Right lobe of liver (tissue), 6 donors: ENCODE results near the gene ZBTB21. TPM values are rescaled to one million over a fixed set of nuclear protein-coding genes. Genes with fewer than 3 reads are reported as not detected.
A peak's percentile ranks its signal among the peaks of the same experiment; 100 is the strongest.

ENCODE experiments used
- ATAC-seq, 4 donors: fragments of 200-7000 bp; cut with Tn5 transposase; one replicate each; pipeline ENCODE4 v1.9.1; 2020; ENCODE audit warnings: mild to moderate bottlenecking in 4 of 4, moderate library complexity in 4 of 4
- DNase-seq, 3 donors: peaks; one replicate each; pipeline ENCODE4 v3.0.0-alpha.2; 2020
- H3K27ac ChIP-seq, 3 donors: fragments of 200-600 bp; one replicate each; pipeline ENCODE4 v1.8.0; 2022
- H3K27me3 ChIP-seq, 2 donors: fragments of 200-600 bp; one replicate each; pipeline ENCODE4 v1.8.0; 2022
- H3K36me3 ChIP-seq, 4 donors: fragments of 200-600 bp; sonication (generic) in 1 of 4; one replicate each; pipeline versions ENCODE4 v1.5.1 to v1.8.0; 2017 to 2022; ENCODE audit warnings: control low read depth in 1 of 4
- H3K4me1 ChIP-seq, 4 donors: fragments of 200-600 bp; sonication (generic) in 1 of 4; one replicate each; pipeline versions ENCODE4 v1.5.1 to v1.8.0; 2017 to 2022; ENCODE audit warnings: control low read depth in 1 of 4
- H3K4me3 ChIP-seq, 3 donors: fragments of 200-600 bp; one replicate each; pipeline ENCODE4 v1.8.0; 2022
- H3K9me3 ChIP-seq, 4 donors: fragments of 200-600 bp; sonication (generic) in 1 of 4; one replicate each; pipeline versions ENCODE4 v1.5.1 to v1.8.0; 2017 to 2022; ENCODE audit warnings: control low read depth in 1 of 4
- CTCF ChIP-seq, 4 donors: fragments of 200-600 bp in 3 of 4; fragments of 450-650 bp in 1 of 4; IDR thresholded peaks; one replicate each; pipeline versions ENCODE4 v1.5.1 to v1.8.0; 2016 to 2022; ENCODE audit warnings: antibody characterized with exemption in 4 of 4, mild to moderate bottlenecking in 2 of 4
- POLR2A ChIP-seq: fragments of 450-650 bp; IDR thresholded peaks from one replicate; pipeline ENCODE4 v1.6.1; 2017; ENCODE audit warnings: antibody characterized with exemption, mild to moderate bottlenecking
- WGBS: methylation state at CpG from one replicate; pipeline ENCODE4 v1.1.6; 2018; ENCODE audit warnings: low coverage, low lambda C conversion rate; ENCODE audit not compliant: insufficient coverage; ENCODE audit errors: missing lambda C conversion rate; 5-methylcytosine and 5-hydroxymethylcytosine counted together
- intact Hi-C, 2 donors: fragments of 100-400 bp; cut with DNase I; formaldehyde crosslinking; loops; one replicate each; pipeline versions ENCODE4 v1.11.2 to v1.14.1; 2022
- total RNA-seq, 6 experiments: library from RNA; depleted of rRNA in 2 of 6; stranded (reverse); fragments of >200 nt in 2 of 6; fragmentation: NEBNext Ultra II Directional in 3 of 6; extraction: Animal tissue kit (Norgen Biotek cat#: 25700) in 3 of 6; gene quantifications; one replicate each; pipeline versions ENCODE4 v1.1.0 to v1.2.4, GENCODE V29; 2016 to 2023
- donor health status: DM: no; HTN: yes; CAD: no.
- donor health status: DM: no; HTN: no; CAD: no.
- donor health status: DM: no; HTN: no; CAD: no.
- donor health status: DM: no; HTN: yes; CAD: no.
- donor health status: DM: no; HTN: yes; CAD: no.

The ZBTB21 gene
- total RNA-seq, 6 experiments from 2014 or later: 3.0 to 28.5 (median 11.2) TPM

GRCh38 chr21:42038826-42039425 lies 28.8 kb upstream of the ZBTB21 start:
- Histone ChIP-seq H3K4me3 (no peak overlapping the region), H3K36me3 (no peaks in the 10 kb centered on the region), H3K9me3 (no peaks in the 10 kb centered on the region), H3K27ac (peak overlapping the region; percentile 70 to 81 (median 78)), H3K4me1 (peaks cover 0 to 27% (median 12%) of the 10 kb centered on the region in 4 donors), H3K27me3 (no peaks in the 10 kb centered on the region)
- peak in 3 of 4 donors; percentile 0 to 7 (median 7) for ATAC-seq
- TF ChIP-seq CTCF (IDR thresholded peaks at IDR 0.05) (no peak), POLR2A (no peak)
- intact Hi-C loops: no loop called here
- DNase-seq: no peak
- WGBS: 77% methylated on average over 4 of the region's 8 CpGs

GRCh38 chr21:42038393-42038792 lies 28.2 kb upstream of the ZBTB21 start:
- H3K9me3 ChIP-seq: no peaks in the 10 kb centered on the region
- TF ChIP-seq POLR2A (no peak), CTCF (IDR thresholded peaks at IDR 0.05) (no peak)
- intact Hi-C loops: no loop called here
- DNase-seq: no peak
- H3K27ac ChIP-seq: peak overlapping the region; percentile 70 to 81 (median 78)
- no peak overlapping the region for H3K4me3 ChIP-seq
- peaks cover 0 to 27% (median 12%) of the 10 kb centered on the region in 4 donors for H3K4me1 ChIP-seq
- no peaks in the 10 kb centered on the region for H3K27me3 ChIP-seq
- 92% methylated on average over 7 of the region's 10 CpGs for WGBS
- no peaks in the 10 kb centered on the region for H3K36me3 ChIP-seq
- ATAC-seq: no peak

DNA sequence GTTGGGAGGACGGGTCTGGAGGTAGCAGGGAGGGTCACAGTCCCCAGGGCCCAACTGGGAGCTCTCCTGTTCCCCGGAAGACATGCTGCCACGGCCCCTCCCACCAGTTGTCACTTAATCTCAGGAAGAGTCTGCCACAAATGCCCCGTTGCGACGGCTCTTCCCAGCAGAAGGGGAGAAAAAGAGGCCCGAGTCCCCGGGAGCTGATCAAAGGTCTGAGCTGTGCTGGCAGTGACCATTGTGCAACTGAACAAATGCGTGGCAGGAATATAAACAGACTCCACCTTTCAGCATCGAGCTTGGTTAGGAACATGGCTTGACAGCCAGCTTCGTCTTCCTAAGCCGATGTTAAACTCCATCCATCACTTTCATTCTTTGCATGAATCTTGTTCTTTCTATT lies 27.8 kb upstream of the ZBTB21 start:
- DNase-seq: peak; percentile 84 to 88 (median 86)
- H3K4me1 ChIP-seq: peaks cover 0 to 27% (median 12%) of the 10 kb centered on the region in 4 donors
- no peak overlapping the region for H3K4me3 ChIP-seq
- no peaks in the 10 kb centered on the region for H3K36me3 ChIP-seq
- intact Hi-C loops: no loop called here
- H3K27ac ChIP-seq: peak overlapping the region; percentile 70 to 81 (median 78)
- H3K27me3 ChIP-seq: no peaks in the 10 kb centered on the region
- WGBS: 15% methylated on average over 10 of the region's 12 CpGs
- H3K9me3 ChIP-seq: no peaks in the 10 kb centered on the region
- TF ChIP-seq CTCF (IDR thresholded peaks at IDR 0.05) (no peak), POLR2A (peak; percentile 65)
- ATAC-seq: peak; percentile 62 to 81 (median 74)

DNA sequence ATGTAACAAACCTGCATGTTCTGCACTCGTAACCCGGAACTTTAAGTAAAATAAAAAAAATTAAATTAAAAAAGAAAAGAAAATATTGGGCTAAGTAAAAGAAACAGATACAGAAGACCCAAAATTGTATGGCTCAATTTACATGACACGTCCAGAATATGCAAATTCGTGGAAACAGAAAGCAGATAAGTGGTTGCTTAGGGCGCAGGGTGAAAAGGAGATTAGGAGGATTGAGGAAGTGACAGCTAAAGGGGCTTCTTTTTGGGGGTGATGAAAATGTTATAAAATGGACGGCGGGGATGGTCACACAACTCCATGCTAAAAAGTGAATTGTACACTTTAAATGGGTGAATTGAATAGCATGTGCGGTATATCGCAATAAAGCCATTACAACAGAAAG lies 27.4 kb upstream of the ZBTB21 start:
- 60% methylated on average over 9 of the region's 9 CpGs for WGBS
- H3K9me3 ChIP-seq: no peaks in the 10 kb centered on the region
- H3K4me3 ChIP-seq: no peak overlapping the region
- H3K27ac ChIP-seq: peak overlapping the region; percentile 45 to 81 (median 70)
- no peak for DNase-seq
- H3K36me3 ChIP-seq: no peaks in the 10 kb centered on the region
- peaks cover 0 to 27% (median 12%) of the 10 kb centered on the region in 4 donors for H3K4me1 ChIP-seq
- intact Hi-C loops: no loop called here
- H3K27me3 ChIP-seq: no peaks in the 10 kb centered on the region
- ATAC-seq: no peak
- no peak for TF ChIP-seq CTCF (IDR thresholded peaks at IDR 0.05)
- no peak for TF ChIP-seq POLR2A
